D721Med (cell line): ENCODE results near the gene KIF2A.

Source experiments
- DNase-seq: peaks from one replicate; pipeline ENCODE4 v3.0.0; 2011; ENCODE audit warnings: low spot score; ENCODE audit not compliant: insufficient read length
- FAIRE-seq: peaks from 2 replicates; lab custom pipeline; 2011; peaks lifted over from hg19 to GRCh38; lab: Jason Lieb, UNC
- TF ChIP-seq, protein P1 (sequence below): IDR thresholded peaks from 2 replicates; pipeline ENCODE4 v1.5.1; 2012; ENCODE audit warnings: mild to moderate bottlenecking, control low read depth; ENCODE audit not compliant: insufficient read depth; ENCODE audit errors: missing control alignments

Gene KIF2A

DNA sequence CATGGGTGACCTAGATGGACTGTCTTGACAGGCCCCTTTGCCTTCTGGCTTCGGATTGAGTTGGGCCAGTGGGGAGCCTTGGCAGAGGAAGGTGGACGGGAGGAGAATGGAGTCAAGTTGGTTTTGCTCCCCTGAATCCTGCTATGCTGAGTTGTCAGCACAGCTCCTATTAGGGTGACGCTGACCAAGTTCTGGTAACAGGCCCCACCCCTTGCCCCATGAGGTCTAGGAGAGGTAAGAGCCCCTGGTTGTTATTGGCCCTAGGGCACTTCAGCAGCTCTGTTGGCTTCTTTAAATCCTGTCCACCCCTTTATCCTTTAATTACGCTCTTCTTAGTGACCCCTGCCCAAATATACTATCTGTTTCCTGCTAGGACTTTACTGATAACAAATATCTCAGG is 39.4 kb upstream of the KIF2A start:
- TF ChIP-seq, protein P1, sequence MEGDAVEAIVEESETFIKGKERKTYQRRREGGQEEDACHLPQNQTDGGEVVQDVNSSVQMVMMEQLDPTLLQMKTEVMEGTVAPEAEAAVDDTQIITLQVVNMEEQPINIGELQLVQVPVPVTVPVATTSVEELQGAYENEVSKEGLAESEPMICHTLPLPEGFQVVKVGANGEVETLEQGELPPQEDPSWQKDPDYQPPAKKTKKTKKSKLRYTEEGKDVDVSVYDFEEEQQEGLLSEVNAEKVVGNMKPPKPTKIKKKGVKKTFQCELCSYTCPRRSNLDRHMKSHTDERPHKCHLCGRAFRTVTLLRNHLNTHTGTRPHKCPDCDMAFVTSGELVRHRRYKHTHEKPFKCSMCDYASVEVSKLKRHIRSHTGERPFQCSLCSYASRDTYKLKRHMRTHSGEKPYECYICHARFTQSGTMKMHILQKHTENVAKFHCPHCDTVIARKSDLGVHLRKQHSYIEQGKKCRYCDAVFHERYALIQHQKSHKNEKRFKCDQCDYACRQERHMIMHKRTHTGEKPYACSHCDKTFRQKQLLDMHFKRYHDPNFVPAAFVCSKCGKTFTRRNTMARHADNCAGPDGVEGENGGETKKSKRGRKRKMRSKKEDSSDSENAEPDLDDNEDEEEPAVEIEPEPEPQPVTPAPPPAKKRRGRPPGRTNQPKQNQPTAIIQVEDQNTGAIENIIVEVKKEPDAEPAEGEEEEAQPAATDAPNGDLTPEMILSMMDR, result no peak
- no peak for FAIRE-seq

DNA sequence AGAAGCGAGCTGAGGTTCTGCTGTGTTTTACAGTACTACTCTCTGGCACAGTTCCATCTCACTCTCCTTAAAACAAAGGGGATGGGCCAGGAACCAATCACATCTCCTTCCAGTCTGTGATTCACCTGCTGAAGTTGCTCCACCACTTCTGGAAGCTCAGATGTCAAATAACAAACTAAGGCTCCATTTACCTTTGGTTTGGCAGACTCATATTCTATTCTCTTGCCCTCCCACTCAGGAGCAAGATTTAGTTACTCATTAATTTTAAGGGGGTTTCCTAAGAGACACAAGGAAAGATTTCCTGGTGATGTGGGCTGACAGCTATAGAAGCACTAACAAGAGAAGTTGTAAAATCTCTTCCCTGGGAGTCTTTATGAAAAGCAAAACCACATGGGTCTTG is 37.8 kb upstream of the KIF2A start:
- DNase-seq, result no peak
- TF ChIP-seq, protein P1, result no peak
- FAIRE-seq, result no peak

More for the DNA sequence above, 39.4 kb upstream of the KIF2A start:
- no peak for DNase-seq

DNA sequence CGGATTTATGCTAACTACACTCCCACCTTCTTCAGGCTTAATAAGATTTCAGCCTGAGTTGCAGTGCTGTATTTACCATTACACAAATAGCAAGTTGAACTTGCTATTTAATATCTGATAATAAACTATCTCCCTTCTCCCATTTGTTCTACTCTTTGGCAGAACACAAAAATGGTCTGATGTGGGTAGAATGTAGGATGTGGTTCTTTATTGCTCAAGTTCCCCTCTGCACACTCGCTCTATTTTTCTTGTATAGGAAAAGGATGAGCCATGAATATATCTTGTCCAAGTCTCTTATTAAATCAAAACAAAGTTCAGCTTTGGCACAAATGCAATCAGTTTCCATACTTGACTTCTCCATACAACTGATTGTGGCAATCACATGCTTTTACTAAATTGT is 37.2 kb upstream of the KIF2A start:
- no peak for FAIRE-seq
- TF ChIP-seq, protein P1, result no peak

DNA sequence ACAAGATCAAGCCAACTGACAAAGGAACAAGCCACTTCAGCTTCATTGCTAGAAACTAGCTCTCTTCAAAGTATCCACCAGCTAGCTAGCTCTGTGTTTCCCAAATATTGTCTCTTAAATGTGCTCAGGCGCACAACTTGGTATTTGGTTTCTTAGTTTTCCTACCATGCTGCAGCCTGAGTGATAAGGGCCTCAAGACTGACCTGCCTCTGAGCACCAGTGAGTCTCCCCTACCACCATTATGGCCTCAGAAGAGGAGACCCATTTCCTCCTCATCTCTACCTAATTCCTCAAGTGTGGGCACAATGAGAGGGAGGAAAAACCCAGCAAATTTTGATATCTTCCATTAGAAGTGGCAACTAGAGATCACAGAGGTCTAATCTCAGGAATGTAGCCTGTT is 34.6 kb upstream of the KIF2A start:
- DNase-seq (no peak), FAIRE-seq (no peak)
- TF ChIP-seq, protein P1, result no peak

More for the DNA sequence above, 37.2 kb upstream of the KIF2A start:
- DNase-seq, result no peak

DNA sequence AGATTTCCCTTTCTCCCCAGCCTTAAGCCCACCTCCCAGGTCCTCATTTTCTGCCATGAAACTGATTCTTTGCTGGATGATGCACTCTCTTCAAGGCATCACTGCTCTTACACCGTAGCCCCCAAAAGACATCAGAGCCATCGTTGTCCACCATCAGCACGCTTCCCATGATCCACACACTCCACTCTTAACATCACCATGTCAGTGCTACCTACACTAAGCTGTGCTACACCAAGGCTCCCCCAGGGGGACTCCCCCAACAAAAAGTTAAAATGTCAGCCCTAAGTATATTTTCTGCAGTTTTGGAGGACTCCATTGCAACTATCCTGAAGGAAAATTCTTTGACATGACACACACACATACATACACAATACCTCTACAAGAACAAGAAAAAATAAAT is 34.1 kb upstream of the KIF2A start:
- DNase-seq, result no peak
- FAIRE-seq, result no peak
- TF ChIP-seq, protein P1, result no peak

DNA sequence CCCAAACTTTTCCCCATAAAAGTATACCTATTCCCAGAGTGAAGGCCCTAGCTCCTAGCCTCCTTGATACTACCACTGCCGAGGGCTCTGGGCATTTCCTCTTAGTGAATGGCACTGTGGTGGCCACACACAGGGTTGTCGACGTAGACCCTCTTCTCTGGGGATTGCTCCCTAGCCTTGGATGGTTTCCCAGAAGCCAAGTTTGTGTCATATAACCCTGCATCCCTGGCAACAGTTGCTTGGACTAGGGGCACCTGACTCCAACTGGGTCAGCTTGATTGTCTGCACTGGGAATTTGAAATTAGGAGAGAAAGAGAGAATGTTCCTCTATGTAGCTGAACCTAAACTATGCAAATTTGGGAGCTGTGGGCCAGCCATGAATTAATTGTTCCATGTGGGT is 32.3 kb upstream of the KIF2A start:
- FAIRE-seq, result no peak
- TF ChIP-seq, protein P1, result no peak
- no peak for DNase-seq

DNA sequence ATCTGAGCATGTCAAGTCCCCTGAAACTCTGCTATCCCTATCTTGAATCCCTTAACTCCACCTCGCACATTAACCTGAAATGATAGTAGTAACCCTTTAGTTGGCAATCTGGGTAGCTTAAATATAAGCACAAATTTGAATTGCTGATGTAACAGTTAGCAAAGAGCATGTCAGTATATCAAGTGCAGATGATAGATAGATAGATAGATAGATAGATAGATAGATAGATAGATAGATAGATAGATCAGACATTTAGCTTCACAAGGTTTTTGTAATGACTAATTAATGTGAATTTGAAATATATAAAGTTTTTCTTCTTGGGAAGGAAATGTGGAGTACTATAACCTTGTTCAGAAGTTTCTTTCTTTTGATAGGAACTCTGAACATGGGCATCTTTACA is 30.4 kb upstream of the KIF2A start:
- DNase-seq, result no peak
- FAIRE-seq, result no peak
- TF ChIP-seq, protein P1, result no peak
